ENCODE data around the gene PSD2.

PSD2 gene

GRCh38 chr5:139829471-139829870, 33.9 kb downstream of the PSD2 start:
- Histone ChIP-seq H3K4me1 (ENCODE audit: low read depth, poor library complexity, severe bottlenecking) (no peaks in the 10 kb centered on the region), H3K9ac (no peak overlapping the region), H3K4me2 (no peak overlapping the region), H3K79me2 (ENCODE audit: insufficient read depth, low read depth) (no peaks in the 10 kb centered on the region), H2AFZ (ENCODE audit: low read depth) (no peak overlapping the region), H4K20me1 (ENCODE audit: insufficient read depth) (no peaks in the 10 kb centered on the region), H3K4me3 (IDR thresholded peaks at IDR 0.05; ENCODE audit: insufficient read depth, low read depth, low read length) (no peak overlapping the region), H3K27me3 (ENCODE audit: insufficient read depth, low read depth) (no peaks in the 10 kb centered on the region; the same call in 1 of the 2 replicates), H3K27ac (no peak overlapping the region), H3K36me3 (ENCODE audit: insufficient read depth) (no peaks in the 10 kb centered on the region)
- no peak for TF ChIP-seq CTCF (conservative IDR thresholded peaks at IDR 0.05; ENCODE audit: low read depth, low read length)

GRCh38 chr5:139831624-139832023, 36.0 kb downstream of the PSD2 start:
- H3K36me3 ChIP-seq (ENCODE audit: insufficient read depth) = no peaks in the 10 kb centered on the region
- no peaks in the 10 kb centered on the region for H4K20me1 ChIP-seq (ENCODE audit: insufficient read depth)
- H3K9ac ChIP-seq = no peak overlapping the region
- no peaks in the 10 kb centered on the region for H3K4me1 ChIP-seq (ENCODE audit: low read depth, poor library complexity, severe bottlenecking)
- TF ChIP-seq CTCF (conservative IDR thresholded peaks at IDR 0.05; ENCODE audit: low read depth, low read length) = no peak
- no peaks in the 10 kb centered on the region; the same call in 1 of the 2 replicates for H3K27me3 ChIP-seq (ENCODE audit: insufficient read depth, low read depth)
- H3K4me2 ChIP-seq = no peak overlapping the region
- H3K4me3 ChIP-seq (IDR thresholded peaks at IDR 0.05; ENCODE audit: insufficient read depth, low read depth, low read length) = no peak overlapping the region
- H2AFZ ChIP-seq (ENCODE audit: low read depth) = no peak overlapping the region
- no peak overlapping the region for H3K27ac ChIP-seq
- no peaks in the 10 kb centered on the region for H3K79me2 ChIP-seq (ENCODE audit: insufficient read depth, low read depth)

GRCh38 chr5:139833525-139833924, 37.9 kb downstream of the PSD2 start:
- Histone ChIP-seq H3K27ac (no peak overlapping the region), H3K4me2 (no peak overlapping the region), H3K9ac (no peak overlapping the region), H2AFZ (ENCODE audit: low read depth) (no peak overlapping the region), H4K20me1 (ENCODE audit: insufficient read depth) (no peaks in the 10 kb centered on the region), H3K79me2 (ENCODE audit: insufficient read depth, low read depth) (no peaks in the 10 kb centered on the region), H3K36me3 (ENCODE audit: insufficient read depth) (no peaks in the 10 kb centered on the region), H3K27me3 (ENCODE audit: insufficient read depth, low read depth) (no peaks in the 10 kb centered on the region; the same call in 1 of the 2 replicates), H3K4me3 (IDR thresholded peaks at IDR 0.05; ENCODE audit: insufficient read depth, low read depth, low read length) (no peak overlapping the region), H3K4me1 (ENCODE audit: low read depth, poor library complexity, severe bottlenecking) (no peaks in the 10 kb centered on the region)
- no peak for TF ChIP-seq CTCF (conservative IDR thresholded peaks at IDR 0.05; ENCODE audit: low read depth, low read length)

GRCh38 chr5:139835656-139836055, 40.0 kb downstream of the PSD2 start:
- H3K9ac ChIP-seq = no peak overlapping the region
- no peaks in the 10 kb centered on the region for H3K79me2 ChIP-seq (ENCODE audit: insufficient read depth, low read depth)
- no peak overlapping the region for H3K4me2 ChIP-seq
- no peak for TF ChIP-seq CTCF (conservative IDR thresholded peaks at IDR 0.05; ENCODE audit: low read depth, low read length)
- H3K27me3 ChIP-seq (ENCODE audit: insufficient read depth, low read depth) = no peaks in the 10 kb centered on the region
- no peak overlapping the region for H2AFZ ChIP-seq (ENCODE audit: low read depth)
- no peak overlapping the region for H3K27ac ChIP-seq
- no peak overlapping the region for H3K4me3 ChIP-seq (IDR thresholded peaks at IDR 0.05; ENCODE audit: insufficient read depth, low read depth, low read length)
- no peaks in the 10 kb centered on the region for H4K20me1 ChIP-seq (ENCODE audit: insufficient read depth)
- H3K4me1 ChIP-seq (ENCODE audit: low read depth, poor library complexity, severe bottlenecking) = no peaks in the 10 kb centered on the region
- H3K36me3 ChIP-seq (ENCODE audit: insufficient read depth) = no peaks in the 10 kb centered on the region

All from KMS-11 (cell line).